DMS53 (cell line): Measurements from ENCODE around the gene CHPF2.

Experiments
- DNase-seq: peaks from one replicate; lab custom pipeline; 2025; lab: John Stamatoyannopoulos, UW

Gene CHPF2

GRCh38 chr7:151246102-151246850 lies 14.0 kb downstream of the CHPF2 start:
- DNase-seq = no peak

- peak; percentile 29 for DNase-seq
Measured at GRCh38 chr7:151246851-151247580, 14.7 kb downstream of the CHPF2 start.

GRCh38 chr7:151247611-151248345 lies 15.5 kb downstream of the CHPF2 start:
- DNase-seq = peak; percentile 80

- peak; percentile 86 for DNase-seq
Measured at GRCh38 chr7:151248346-151249033, 16.2 kb downstream of the CHPF2 start, which contains the start of gene SMARCD3. SMARCD3 (minus strand) TSS chr7:151248694; CDS start chr7:151248562, 132 bp downstream.

- peak; percentile 91 for DNase-seq
Measured at GRCh38 chr7:151249034-151249731, 16.9 kb downstream of the CHPF2 start.

- peak; percentile 76 for DNase-seq
Measured at GRCh38 chr7:151249732-151250072, 17.4 kb downstream of the CHPF2 start.

GRCh38 chr7:151250181-151251132 lies 18.2 kb downstream of the CHPF2 start:
- no peak for DNase-seq

- DNase-seq = peak; percentile 57
Measured at GRCh38 chr7:151251328-151251688, 19.0 kb downstream of the CHPF2 start.

GRCh38 chr7:151251689-151252560 lies 19.6 kb downstream of the CHPF2 start:
- DNase-seq = peak; percentile 88

GRCh38 chr7:151252561-151252835 lies 20.2 kb downstream of the CHPF2 start:
- DNase-seq = no peak

GRCh38 chr7:151252961-151253711 lies 20.9 kb downstream of the CHPF2 start:
- DNase-seq = no peak

GRCh38 chr7:151254316-151254715 lies 22.0 kb downstream of the CHPF2 start:
- no peak for DNase-seq

GRCh38 chr7:151254851-151255250 lies 22.6 kb downstream of the CHPF2 start:
- DNase-seq = no peak

GRCh38 chr7:151255390-151255789 lies 23.1 kb downstream of the CHPF2 start:
- DNase-seq = no peak

GRCh38 chr7:151256410-151257045 lies 24.2 kb downstream of the CHPF2 start:
- peak; percentile 52 for DNase-seq

GRCh38 chr7:151257990-151258389 lies 25.7 kb downstream of the CHPF2 start:
- DNase-seq = no peak

- no peak for DNase-seq
Measured at GRCh38 chr7:151260471-151260870, 28.2 kb downstream of the CHPF2 start.

- DNase-seq = no peak
Measured at GRCh38 chr7:151260883-151261282, 28.6 kb downstream of the CHPF2 start.
